HG02642 (cell line): ENCODE measurements around the gene TSPY8.
"Not testable (repeated sequence)": the region's sequence is repeated elsewhere in the genome, so short reads cannot be mapped to it uniquely, and the experiment has no call there.

Experiments used
- ATAC-seq: cut with Tn5 transposase; IDR thresholded peaks from one replicate; pipeline ENCODE4 v1.9.1; 2021; ENCODE audit warnings: mild to moderate bottlenecking; ENCODE audit not compliant: unreplicated experiment, poor library complexity

Gene TSPY8

GRCh38 chrY:9357497-9357896 lies at the start of gene TSPY8:
TSPY8 (plus strand) TSS chrY:9357797; CDS start chrY:9357843, 46 bp downstream.
- not testable (repeated sequence) for ATAC-seq

DNA sequence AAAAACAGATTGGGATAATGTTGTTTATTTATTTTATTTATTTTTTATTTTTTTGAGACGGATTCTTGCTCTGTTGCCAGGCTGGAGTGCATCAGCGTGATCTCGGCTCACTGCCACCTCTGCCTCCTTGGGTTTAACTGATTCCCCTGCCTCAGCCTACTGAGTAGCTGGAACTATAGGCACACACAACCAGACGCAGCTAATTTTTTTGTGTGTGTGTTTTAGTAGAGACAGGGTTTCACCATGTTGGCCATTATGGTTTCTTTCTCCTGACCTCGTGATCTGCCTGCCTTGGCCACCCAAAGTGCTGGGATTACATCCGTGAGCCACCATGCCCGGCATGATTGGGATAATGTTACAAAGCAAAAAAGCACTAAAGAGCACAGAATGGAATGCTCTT lies 36.6 kb upstream of the TSPY8 start:
- no peak for ATAC-seq

GRCh38 chrY:9337164-9337563 lies 20.4 kb upstream of the TSPY8 start, which contains the start of gene TSPY4:
TSPY4 (plus strand) TSS chrY:9337464; CDS start chrY:9337510, 46 bp downstream.
- not testable (repeated sequence) for ATAC-seq

DNA sequence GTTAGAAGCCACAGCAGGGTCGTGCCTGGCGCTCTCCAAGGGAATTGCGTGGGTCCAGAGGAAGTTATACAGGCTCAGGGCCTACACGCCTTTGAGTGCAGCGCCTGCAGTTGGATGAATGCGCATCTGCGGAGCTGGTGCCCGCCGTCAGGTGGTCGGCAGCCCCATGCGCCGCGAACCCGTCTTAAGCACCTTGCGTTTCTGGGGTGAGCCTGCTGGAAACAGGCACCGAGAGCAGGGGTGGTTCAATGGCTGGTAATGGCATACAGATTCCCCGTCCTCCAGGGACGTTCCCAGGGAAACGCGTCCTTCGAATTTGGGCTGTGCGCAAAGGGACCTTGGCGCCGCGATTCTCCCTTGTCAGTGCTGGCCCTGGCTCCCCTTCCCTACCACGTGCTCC lies 38.9 kb downstream of the TSPY8 start:
- ATAC-seq: not testable (repeated sequence)

DNA sequence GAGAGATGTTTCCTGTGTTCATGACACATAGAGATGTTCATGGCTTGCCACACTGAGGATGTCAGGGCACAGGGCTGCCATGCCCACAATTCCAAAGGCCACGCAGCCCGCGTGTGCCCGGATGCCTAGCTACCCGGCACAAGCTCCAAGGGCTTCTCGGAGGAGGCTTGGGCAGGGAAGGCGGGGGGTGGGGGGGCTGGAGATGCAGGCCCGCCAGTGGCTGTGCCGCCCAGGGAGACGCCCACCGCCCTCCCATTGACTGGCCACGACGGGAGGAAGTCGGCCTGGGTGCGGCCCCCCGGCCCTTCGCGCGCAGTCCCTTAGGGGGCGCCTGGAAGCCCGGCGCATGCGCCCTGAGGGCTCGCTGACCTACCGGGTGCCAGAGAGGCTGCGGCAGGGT lies 40.5 kb downstream of the TSPY8 start, which contains the start of gene TSPY3:
TSPY3 (plus strand) TSS at position 301 of the 400 bp plus-strand sequence; CDS start at position 347, 46 bp downstream.
- not testable (repeated sequence) for ATAC-seq
